Measurements from ENCODE around the gene BICD2. TPM values are rescaled to one million over a fixed set of nuclear protein-coding genes. Genes with fewer than 3 reads are reported as not detected.
"Not testable (repeated sequence)": the region's sequence is repeated elsewhere in the genome, so short reads cannot be mapped to it uniquely, and the experiment has no call there.

Gene BICD2
- 10 to 100 TPM; 29.3 to 30.9 (median 30.4) TPM for polyA plus RNA-seq (ENCODE audit: insufficient read length in 3 of 3)

DNA sequence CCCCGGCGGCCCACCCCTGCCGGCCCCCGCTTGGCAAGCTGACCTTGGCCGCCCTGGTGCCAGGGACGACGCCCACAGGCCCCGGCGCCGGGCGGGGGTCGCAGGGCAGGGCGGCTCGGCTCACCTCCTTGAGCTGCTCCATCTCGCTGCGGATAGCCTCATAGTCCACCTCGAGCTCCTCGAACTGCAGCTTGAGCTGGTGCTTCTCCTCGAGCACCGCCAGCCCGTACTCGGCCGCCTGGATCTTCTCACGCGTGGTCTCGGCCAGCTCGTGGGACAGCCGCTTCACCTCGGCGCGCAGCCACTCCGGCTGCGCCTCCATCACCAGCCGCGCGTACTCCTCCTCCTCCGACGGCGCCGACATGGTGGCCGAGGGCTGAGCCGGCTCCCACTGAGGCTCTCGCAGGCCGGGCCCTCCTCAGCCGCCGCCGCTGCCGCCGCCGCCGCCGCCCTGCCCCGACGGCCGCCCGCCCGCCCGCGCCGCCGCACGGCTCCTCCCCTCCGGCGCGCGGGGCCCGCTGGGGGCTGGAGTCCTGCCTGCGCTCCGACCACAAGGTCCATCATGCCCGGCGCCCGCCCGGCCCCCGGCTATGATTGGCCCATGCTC is at the start of gene BICD2:
BICD2 (minus strand) TSS at position 453 of the 607 bp plus-strand sequence; CDS start at position 364, 89 bp downstream.
- DNase-seq (ENCODE audit: low read depth in 3 of 3, low spot score in 2 of 3), result no peak

DNA sequence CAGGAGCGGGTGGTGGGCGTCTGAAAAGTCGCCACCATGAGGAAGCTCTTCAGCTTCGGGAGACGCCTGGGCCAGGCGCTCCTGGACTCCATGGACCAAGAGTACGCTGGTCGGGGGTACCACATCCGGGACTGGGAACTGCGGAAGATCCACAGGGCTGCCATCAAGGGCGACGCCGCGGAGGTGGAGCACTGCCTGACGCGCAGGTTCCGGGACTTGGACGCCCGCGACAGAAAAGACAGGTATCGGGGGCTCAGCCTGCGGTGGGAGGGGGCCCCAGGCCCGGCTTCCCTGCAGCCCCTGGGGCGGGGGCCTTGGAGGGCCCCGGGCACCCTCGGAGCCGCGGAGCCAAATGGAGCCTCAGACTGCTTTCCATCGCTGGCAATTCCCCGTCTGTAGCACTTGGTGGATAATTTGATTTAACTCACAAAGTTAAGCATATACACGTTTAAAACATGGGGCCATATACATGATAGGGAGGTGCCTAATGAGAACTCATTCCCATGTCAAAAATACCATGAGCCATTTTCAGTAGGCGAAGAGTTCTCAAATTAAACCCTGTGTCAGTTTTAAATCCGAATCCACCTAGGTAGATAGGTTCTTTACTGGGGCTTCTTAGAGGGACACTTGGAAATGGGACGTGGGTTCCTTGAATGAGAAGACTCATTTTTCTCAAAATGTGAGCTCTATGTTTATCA is 45.1 kb upstream of the BICD2 start:
- not testable (repeated sequence) for DNase-seq (ENCODE audit: low read depth in 3 of 3, low spot score in 2 of 3)

DNA sequence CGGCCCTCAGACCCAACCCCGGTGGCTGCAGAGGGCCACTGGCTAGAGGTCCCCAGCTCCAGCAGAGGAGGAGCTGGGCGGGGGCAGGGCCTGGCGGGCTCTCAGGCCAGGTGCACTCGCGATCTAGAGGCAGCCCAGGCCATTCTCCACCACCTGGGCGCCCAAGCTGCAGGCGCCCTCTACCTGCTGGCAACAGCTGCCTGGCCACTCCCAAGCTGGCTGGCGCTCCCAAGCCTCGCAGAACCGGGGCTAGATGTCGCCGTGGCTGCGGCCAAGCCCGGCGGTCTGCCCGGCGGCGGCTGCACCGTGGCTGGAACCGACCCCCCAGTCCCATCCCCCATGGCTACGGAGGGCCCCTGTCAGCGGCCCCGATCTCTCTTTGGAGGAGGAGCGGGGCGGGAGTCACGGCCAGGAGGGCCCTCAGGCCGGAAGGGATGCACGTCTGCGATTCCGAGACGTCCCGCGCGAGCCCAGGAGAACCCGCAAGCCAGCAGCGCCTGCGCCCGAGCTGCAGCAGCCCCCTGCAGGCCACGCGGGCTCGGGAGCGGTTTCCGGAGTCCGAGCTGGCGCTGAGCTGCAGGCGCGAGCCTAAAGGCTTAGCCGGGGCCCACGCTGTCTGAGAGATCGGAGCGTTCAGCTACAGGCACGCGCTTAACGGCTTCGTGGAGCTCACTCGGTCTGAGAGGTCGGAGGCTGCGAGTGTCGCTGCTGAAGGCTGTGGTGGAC is 44.3 kb upstream of the BICD2 start:
- peak; percentile 42 to 73 (median 50) for DNase-seq (ENCODE audit: low read depth in 3 of 3, low spot score in 2 of 3)

DNA sequence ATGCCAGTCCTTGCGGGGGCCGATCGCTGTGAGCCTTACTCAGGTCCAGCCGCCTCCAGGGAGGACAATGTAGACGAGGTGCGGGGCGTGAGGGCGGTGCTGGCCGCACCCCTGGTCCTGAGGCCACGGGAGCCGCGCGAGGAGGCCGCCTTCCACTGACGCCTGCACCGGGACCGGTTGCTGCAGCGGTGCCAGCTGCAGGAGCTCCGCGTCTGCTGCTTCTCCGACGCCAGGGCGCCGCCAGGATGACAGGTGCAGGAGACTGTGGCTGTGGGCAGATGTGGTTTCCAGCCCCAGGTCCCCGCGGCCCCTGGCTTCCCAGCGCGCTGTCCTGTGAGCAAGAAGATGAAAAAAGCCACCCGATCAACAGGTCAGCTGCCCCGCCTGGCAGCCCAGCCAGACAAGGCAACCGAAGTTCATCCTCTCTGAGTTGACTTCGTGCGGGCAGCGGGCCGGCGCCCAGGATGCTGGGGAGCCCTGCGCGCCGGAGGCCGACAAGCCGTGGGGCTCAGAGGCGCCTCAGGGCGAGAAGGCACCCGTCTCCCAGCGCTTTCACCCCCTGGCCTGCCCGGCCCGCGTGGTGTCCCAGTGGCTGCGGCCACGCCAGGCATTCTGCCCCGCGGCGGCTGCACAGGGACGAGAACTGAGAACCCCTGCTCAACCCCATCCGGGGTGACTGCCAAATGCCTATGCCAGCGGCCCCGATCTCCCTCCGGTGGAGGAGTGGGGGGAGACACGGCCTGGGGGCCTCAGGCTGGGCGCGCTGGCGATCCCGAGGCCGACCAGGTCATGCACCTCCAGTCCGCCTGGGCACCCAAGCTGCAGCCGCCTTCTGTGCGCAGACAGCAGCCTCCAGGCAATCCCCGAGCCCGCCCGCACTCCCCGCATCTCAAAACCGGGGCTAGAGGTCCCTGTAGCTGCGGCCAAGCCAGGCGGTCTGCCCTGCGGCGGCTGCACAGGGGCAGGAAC is 43.4 kb upstream of the BICD2 start:
- DNase-seq (ENCODE audit: low read depth in 3 of 3, low spot score in 2 of 3), result no peak

DNA sequence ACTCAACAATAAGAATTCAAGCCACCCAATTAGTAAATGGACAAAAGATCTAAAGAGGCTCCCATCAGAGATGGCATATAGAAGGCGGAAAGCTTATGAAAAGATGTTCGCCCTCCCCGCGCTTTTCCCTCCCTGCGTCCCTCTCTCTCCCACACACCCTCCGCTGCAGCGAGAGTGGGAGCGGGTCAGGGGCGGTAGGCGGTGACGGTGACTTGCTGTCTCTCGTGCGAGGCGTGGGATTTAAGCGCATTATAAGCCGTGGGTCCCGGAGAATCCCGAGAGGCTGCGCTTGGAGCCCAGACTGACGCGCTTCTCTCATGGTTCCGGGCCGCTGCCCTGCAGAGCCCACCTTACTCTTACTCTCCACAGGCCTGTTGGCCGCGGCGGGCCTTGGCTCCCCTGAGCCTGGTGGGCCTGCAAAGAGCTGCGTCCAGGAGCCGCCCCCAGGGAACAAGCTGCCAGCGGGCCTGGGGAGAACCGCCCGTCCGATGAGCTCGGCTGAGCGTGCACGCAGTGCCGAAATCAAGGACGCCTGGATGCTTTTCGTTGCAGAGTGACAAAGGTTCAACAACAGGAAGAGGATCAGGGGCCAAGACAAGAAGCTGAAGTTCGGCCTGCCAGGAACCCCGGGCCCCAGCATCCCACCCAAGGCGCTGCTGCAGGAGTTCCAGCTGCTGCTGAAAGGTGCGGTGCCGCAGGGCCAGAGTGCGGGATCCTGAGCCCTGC is 42.6 kb upstream of the BICD2 start:
- DNase-seq (ENCODE audit: low read depth in 3 of 3, low spot score in 2 of 3), result no peak

DNA sequence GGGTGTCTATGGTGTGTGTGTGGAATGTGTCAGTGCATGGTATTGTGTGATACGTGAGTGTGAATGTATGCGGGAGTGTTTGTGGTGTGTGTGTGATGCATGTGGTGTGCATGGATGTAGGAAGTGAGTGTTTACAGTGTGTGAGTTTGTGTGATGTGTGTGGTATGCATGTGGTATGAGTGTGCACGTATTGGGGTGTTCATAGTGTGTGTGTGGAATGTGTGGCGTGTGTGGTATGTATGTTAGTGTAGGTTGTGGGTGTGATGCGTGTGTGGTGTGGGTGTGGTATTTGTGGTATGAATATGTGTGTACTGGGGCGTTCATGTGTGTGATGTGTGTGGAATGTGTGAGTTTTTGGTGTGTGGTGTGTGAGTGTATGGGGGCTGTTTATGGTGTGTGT is 40.1 kb upstream of the BICD2 start:
- no peak for DNase-seq (ENCODE audit: low read depth in 3 of 3, low spot score in 2 of 3)

DNA sequence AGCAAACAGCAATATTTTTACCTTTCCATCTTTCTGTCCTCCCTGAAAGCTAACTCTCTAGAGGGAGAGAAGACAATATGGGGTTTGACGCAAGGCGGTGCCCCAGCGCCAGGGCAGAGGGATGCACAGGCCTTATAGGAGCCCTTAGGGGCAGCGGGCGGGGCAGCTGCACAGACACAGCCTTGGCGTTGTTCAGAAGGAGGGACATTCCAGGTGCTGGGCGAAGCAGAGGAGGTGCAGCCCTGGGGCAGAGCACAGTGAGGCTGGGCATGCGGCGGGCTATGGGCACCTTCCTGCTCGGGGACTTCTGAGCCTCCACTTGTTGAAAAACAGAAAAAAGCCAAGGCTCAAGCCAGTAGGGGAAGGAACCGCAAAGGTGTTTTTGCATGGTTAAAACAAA is 33.7 kb upstream of the BICD2 start:
- DNase-seq (ENCODE audit: low read depth in 3 of 3, low spot score in 2 of 3), result no peak

DNA sequence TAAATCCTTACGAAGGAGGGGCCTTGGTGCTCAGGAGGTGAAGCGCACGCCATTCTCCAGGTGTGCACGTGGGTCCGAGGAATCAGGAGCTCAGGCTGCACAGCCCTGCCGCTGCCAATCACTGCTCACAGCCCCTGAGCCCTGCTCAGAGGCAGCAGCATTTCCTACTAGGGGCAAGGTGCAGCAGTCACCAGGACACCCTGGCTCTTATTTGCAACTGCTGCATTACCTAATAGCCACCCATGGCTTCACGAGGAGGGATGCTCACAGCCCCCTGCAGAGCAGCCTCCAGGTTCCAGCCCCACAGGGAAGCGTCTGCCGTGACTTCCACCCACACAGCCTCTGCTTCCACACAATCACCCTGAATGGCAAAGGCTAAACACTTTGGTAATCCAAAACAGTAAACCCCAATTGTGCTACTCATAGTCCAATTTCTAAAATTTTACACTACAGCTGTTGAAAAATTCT is 31.7 kb upstream of the BICD2 start:
- DNase-seq (ENCODE audit: low read depth in 3 of 3, low spot score in 2 of 3), result not testable (repeated sequence)

DNA sequence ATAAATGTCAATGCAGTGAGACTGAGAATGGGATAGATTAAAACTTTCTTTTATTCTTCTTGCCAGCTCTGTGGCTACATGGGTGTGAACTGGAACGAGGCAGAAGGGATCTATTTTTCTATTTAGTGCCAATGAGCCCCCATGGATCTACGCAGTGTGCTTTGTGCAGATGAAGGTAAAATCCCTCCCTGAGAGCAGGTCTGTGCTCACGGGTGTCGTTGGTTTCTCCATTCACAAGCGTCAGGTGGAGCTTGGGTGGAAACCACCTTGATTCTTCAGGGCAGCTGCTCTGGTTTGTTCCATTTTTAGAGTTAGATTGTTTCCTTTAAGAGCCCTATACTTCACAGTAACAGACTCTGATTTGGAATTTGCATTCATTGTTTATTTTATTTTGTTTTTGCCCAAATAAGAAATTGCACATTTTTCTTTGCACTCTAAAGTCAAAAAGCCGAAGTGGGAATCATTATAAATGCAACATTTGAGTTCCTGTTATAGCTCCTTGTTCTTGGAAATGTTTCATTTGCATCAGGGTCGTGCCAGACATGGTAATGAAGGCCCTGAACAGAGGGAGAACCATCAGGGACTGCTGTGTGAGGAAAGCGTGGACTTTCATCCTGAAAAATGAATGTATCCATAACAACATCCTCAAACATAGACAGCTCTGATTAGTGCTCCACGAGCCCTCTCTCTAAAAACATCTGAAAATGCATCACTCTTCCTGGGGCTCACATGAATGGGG is 31.1 kb upstream of the BICD2 start:
- no peak for DNase-seq (ENCODE audit: low read depth in 3 of 3, low spot score in 2 of 3)

DNA sequence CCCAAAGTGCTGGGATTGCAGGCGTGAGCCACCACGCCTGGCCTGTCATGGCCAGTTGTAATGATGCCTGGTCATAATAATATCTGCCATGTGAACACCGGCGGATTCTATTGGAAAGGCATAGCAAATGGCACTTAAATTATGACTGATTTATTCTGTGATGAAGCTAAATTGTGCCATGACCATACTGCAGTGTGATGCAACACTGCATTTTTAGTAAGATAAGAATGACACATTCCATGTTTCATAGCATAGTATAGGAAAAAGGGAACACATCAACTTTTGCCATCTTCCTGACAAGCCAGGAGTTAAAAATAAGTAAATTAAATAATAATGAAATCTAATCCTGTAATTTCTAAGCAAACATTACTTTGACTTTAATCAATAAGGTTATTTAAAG is 30.4 kb upstream of the BICD2 start:
- DNase-seq (ENCODE audit: low read depth in 3 of 3, low spot score in 2 of 3), result no peak

DNA sequence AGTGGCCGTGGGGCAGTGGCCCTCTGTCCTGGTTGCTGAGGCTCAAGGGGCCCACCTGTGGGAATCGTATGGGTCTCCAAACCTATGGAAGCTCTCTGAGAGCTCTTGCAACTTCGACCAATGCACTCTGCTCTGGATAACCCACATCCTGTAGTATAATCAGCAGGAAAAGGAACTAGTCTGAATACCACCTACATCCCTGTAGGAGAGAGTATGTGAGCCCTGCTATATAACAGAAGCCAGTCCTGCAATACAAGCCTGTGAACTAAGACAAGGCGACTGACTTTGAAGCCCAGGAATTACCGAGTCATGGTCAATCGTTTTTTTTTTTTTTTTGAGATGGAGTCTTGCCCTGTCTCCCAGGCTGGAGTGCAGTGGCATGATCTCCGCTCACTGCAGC is 29.8 kb upstream of the BICD2 start:
- no peak for DNase-seq (ENCODE audit: low read depth in 3 of 3, low spot score in 2 of 3)

DNA sequence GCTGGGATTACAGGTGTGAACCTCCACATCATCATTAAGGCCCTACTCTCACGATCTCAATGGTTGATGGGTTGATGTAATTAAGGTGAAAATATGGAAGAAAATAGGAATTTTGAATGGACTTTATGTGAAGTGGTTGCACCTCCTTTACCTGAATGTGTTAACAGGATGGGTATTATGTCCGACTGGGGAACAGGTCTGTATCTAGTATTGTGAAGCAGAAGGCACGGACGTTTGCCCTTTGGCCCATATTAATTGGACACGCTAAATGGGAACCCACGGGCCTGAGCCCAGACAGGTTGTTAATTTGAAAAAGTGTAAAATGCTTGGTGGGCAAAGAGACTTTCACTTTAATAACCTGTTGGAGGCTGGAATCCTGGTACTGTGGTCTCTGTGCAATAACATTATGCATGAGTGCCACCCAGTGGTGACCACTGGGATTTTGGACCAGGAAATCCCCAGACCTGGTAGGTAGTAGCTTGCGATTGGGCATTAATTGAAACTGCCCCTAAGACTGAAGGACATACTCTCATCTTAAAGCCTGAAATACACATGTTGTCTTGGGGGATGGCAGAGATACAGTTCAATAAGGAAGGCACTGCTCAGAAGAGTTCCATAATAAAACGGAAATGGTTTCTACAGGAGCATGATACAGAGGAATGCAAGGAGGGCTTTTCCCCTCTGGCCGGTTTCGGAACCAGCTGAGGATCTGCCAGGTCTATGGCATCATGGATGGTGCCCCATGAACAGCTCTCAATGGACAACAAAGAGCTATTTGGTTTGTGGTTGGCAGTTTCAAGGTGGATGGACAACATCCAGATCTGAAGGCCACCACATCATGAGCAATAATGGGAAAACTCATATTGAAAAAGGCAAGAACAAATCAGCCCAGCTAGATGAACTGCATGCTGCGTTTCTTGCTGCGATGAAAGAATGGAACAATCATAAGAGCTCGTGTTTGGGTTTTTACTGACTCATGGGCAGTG is 26.2 kb upstream of the BICD2 start:
- DNase-seq (ENCODE audit: low read depth in 3 of 3, low spot score in 2 of 3), result peak; percentile 68 to 71 (median 71)

DNA sequence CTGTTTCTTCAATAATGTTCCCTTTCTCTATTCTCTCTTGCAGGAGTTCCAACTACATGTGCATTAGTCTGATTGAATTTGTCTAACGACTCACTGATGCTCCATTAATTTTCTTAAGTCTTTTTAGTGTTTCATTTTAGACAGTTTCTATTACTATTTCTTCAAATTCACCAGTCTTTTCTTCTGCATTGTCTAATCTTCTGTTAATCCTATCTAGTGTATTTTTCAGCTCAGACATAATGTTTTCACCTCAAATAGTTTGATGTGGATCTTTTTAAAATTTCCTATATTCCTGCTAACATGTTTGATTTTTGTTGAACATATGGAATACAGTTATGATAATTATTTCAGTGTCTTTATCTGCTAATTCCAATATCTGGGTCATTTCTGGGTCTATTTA is 21.7 kb upstream of the BICD2 start:
- DNase-seq (ENCODE audit: low read depth in 3 of 3, low spot score in 2 of 3), result no peak

DNA sequence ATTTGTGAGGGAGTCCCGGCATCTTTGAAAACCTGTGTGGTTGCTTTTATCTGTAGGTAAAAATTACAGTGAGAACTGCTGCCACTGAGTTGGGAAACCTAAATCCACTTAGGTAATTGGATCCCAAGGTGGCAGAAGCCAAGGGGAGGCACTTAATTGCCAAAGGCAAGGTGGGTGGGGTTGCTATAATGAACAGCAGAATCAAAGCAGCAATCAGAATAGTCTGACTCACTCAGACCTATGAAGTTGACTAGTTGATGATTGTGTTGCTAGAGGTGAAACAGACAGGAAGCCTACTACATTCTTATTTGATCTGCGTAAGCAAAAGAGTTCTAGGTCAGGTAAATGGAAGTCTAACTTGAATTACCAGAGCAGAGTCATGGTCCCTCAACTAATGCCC is 17.3 kb upstream of the BICD2 start:
- DNase-seq (ENCODE audit: low read depth in 3 of 3, low spot score in 2 of 3), result no peak

DNA sequence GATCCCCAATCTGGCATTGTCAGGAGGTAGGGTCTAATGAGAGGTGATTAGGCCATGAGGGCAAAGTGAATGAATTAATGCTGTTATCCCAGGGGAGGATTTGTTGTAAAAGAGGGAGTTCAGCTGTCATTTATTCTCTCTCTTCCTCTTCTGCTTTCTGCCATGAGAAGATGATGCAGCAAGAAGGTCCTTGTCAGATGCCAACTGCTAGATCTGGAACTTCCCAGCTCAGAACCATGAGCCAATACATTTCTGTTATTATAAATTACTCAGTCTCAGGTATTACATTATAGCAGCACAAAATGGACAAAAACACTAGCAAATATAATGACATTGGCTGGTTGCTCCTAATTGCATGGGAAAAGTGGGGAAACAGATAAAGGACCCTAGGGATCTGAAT is 15.6 kb upstream of the BICD2 start:
- no peak for DNase-seq (ENCODE audit: low read depth in 3 of 3, low spot score in 2 of 3)

DNA sequence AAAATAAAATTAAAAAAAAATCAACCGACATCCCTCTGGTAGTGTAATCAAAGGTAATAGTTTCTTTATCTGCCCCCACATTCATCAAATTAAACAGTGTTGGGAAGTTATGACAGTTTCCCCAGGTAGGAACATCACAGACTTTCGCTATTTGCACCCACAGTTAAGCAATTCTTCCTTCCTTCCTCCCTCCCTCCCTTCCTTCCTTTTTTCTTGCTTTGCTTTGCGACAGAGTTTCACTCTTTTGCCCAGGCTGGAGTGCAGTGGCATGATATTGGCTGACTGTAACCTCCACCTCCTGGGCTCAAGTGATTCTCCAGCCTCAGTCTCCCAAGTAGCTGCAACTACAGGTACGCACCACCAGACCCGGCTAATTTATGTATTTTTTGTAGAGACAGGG is 10.8 kb upstream of the BICD2 start:
- DNase-seq (ENCODE audit: low read depth in 3 of 3, low spot score in 2 of 3), result no peak

DNA sequence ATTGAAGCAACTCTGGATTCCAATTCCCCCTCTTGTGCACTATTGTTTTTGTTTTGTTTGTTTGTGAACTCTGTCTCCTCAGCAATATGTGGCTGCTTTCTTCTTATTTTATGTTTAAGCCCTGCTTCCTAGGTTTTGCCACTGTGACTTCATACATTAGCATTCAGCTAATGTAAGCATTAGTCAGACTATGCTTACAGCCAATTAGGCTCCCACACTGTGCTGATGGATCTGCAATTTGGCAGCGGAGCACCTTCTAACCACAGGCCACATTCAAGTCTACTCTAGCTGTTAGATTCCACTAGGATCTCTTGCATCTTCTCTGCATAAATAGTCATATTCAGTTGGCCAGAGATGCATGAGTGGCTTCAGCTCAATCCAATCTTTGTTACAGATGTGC is 9.6 kb upstream of the BICD2 start:
- no peak for DNase-seq (ENCODE audit: low read depth in 3 of 3, low spot score in 2 of 3)

DNA sequence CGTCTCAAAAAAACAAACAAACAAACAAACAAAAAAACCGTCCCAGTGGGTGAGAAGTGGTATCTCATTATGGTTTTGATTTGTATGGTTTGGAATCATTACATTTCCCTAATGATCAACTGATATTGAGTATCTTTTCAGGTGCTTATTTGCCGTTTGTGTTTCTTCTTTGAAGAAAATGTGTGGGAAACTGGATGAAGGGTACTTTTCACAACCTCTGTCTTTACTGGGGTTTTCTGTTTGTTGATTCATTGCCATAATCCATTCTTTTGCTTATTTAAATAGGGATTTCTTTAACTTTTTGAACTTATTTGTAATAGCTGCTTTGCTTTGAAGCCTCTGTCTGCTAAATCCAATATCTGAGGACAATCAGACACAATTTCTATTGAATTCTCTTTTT is 9.2 kb upstream of the BICD2 start:
- no peak for DNase-seq (ENCODE audit: low read depth in 3 of 3, low spot score in 2 of 3)
